BLaER1 (cell line): Measurements from ENCODE around the gene BARX2.

Source experiments
- H3K27ac ChIP-seq: shearing (Covaris generic); formaldehyde crosslinking; 2 replicates; pipeline ENCODE4 v1.8.1; 2022
- H3K27me3 ChIP-seq: shearing (Covaris generic); formaldehyde crosslinking; 2 replicates; pipeline ENCODE4 v1.8.1; 2022
- H3K36me3 ChIP-seq: shearing (Covaris generic); formaldehyde crosslinking; 2 replicates; pipeline ENCODE4 v1.8.1; 2022
- H3K4me1 ChIP-seq: shearing (Covaris generic); formaldehyde crosslinking; 2 replicates; pipeline ENCODE4 v1.8.1; 2022
- H3K4me2 ChIP-seq: shearing (Covaris generic); formaldehyde crosslinking; 2 replicates; pipeline ENCODE4 v1.8.1; 2022
- H3K4me3 ChIP-seq: shearing (Covaris generic); formaldehyde crosslinking; 2 replicates; pipeline ENCODE4 v1.8.1; 2022
- H3K9ac ChIP-seq: shearing (Covaris generic); formaldehyde crosslinking; 2 replicates; pipeline ENCODE4 v1.8.1; 2022
- H3K9me3 ChIP-seq: shearing (Covaris generic); formaldehyde crosslinking; 2 replicates; pipeline ENCODE4 v1.8.1; 2022
- H4K20me1 ChIP-seq: shearing (Covaris generic); formaldehyde crosslinking; 2 replicates; pipeline ENCODE4 v1.8.1; 2022
- Cebpa-rat ChIP-seq: shearing (Covaris generic); IDR thresholded peaks from 2 replicates; pipeline ENCODE4 v1.8.1; 2022

BARX2 gene

DNA sequence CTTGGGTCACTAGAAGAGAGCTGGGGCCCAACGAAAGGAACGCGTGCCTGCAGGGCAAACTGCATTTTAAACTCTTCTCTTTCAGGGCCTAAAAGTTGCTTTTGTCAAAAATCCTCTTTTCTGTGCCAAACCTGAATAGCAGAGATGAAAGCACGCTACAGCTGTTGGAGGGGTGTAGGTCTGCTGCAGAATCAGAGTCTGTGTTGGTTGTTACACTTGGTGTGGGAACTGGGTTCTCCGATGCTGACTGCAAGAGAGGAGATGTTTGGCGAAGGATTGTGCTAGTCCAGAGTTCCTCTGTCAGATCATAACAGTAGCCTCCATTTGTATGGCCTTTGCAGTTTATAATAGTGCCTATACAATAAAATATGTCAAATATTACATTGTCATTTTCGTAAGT, 41.8 kb downstream of the BARX2 start:
- H3K9ac ChIP-seq, result no peak overlapping the region
- no peaks in the 10 kb centered on the region for H3K9me3 ChIP-seq
- TF ChIP-seq Cebpa-rat, result no peak
- no peaks in the 10 kb centered on the region for H4K20me1 ChIP-seq
- H3K27ac ChIP-seq, result no peak overlapping the region
- no peak overlapping the region for H3K4me3 ChIP-seq
- H3K4me2 ChIP-seq, result no peak overlapping the region
- no peaks in the 10 kb centered on the region for H3K27me3 ChIP-seq
- H3K4me1 ChIP-seq, result 0 out of 2 replicates have a peak, but pooled peaks cover 5% of the 10 kb centered on the region
- no peaks in the 10 kb centered on the region for H3K36me3 ChIP-seq

DNA sequence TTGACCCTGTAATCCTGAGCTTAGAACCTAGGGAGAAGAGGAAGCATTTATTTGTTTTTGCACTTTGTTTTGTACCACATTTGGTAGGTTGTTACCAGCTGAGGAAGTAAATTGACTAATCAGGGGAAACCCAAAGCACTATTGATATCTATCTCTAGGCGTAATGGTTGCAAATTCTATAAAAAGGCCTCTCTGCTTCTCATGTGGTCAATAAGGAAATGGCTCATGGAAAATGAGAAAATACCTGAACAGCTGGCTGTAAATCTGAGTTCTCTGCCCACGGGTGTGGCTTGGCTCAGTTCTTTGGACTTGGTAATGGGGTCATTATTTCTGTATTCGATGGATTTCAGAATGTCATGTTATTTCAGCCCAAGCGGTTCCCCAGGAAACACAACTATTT, 42.4 kb downstream of the BARX2 start:
- TF ChIP-seq Cebpa-rat, result no peak
- Histone ChIP-seq H3K4me2 (no peak overlapping the region), H4K20me1 (no peaks in the 10 kb centered on the region), H3K9ac (no peak overlapping the region), H3K27me3 (no peaks in the 10 kb centered on the region), H3K27ac (no peak overlapping the region), H3K36me3 (no peaks in the 10 kb centered on the region), H3K4me1 (0 out of 2 replicates have a peak, but pooled peaks cover 5% of the 10 kb centered on the region), H3K9me3 (no peaks in the 10 kb centered on the region), H3K4me3 (no peak overlapping the region)

DNA sequence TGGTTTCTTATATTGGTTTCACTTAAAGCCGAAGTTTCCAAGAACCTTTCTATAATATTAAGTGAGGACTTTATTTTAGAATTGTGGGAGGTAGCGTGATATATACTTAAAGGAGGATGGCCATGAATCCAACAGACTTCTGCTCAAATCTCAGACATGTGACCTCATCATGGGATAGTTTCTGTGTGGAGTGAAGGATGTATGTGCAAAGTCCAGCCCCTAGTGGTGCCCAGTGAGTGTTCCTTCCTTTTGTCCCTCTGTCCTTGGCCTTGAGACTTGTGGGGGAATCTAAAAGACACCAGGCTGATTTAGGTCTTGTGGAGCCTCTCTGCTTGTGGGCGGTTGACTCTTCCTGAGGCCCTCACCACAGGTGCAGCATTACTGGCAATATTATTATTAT, 43.7 kb downstream of the BARX2 start:
- Histone ChIP-seq H3K9ac (no peak overlapping the region), H4K20me1 (no peaks in the 10 kb centered on the region), H3K36me3 (no peaks in the 10 kb centered on the region), H3K27me3 (no peaks in the 10 kb centered on the region), H3K9me3 (no peaks in the 10 kb centered on the region), H3K4me1 (0 out of 2 replicates have a peak, but pooled peaks cover 5% of the 10 kb centered on the region), H3K4me2 (no peak overlapping the region), H3K4me3 (no peak overlapping the region), H3K27ac (no peak overlapping the region)
- no peak for TF ChIP-seq Cebpa-rat

DNA sequence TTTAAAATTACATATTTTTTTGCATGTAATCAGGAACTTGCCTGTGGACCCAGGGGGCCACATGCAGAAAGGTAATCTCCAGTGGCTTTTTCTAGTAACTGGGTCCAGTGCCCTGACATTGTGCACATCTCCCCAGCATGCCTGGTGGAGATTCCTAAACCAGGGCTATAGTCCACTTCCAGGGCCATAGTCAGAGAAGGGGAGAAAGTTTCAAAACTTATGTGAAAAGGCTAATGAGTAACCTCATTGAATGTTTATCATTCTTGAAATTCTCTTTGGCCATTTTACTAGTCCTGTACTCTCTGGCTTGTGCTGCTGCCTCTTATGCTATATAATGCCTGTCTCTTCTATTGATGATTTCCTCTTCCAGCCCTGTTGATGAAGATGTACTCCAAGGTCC, 47.8 kb downstream of the BARX2 start:
- H3K9ac ChIP-seq, result no peak overlapping the region

DNA sequence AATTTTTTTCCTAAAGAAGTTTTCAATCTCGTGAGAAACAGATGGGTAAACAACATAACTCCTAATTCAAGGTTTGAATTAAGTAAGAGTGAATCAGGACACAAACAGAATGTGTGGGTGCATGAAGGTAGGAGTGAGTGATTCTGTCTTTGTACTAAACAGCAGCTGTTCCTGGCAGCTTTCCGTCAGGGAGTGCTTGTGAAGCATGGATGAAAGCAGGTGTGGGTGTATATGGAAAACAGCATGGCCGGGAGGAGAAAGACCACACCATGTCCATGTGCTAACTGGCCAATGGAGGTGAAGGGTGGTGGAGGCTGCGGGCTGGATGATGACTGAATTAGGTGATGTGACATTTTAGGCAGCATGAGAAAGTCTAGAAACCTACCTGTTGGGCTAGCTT, 49.6 kb downstream of the BARX2 start:
- H3K9me3 ChIP-seq, result no peaks in the 10 kb centered on the region
- no peak overlapping the region for H3K9ac ChIP-seq
- H4K20me1 ChIP-seq, result no peaks in the 10 kb centered on the region
- no peak for TF ChIP-seq Cebpa-rat
- no peaks in the 10 kb centered on the region for H3K4me1 ChIP-seq
- no peaks in the 10 kb centered on the region for H3K36me3 ChIP-seq
- H3K4me3 ChIP-seq, result no peak overlapping the region
- no peak overlapping the region for H3K4me2 ChIP-seq
- H3K27ac ChIP-seq, result no peak overlapping the region
- no peaks in the 10 kb centered on the region for H3K27me3 ChIP-seq

More for the DNA sequence above, 47.8 kb downstream of the BARX2 start:
- H3K4me1 ChIP-seq, result no peaks in the 10 kb centered on the region
- H3K9me3 ChIP-seq, result no peaks in the 10 kb centered on the region
- H3K27ac ChIP-seq, result no peak overlapping the region
- TF ChIP-seq Cebpa-rat, result no peak
- no peak overlapping the region for H3K4me2 ChIP-seq
- H3K36me3 ChIP-seq, result no peaks in the 10 kb centered on the region
- no peaks in the 10 kb centered on the region for H4K20me1 ChIP-seq
- no peak overlapping the region for H3K4me3 ChIP-seq
- H3K27me3 ChIP-seq, result no peaks in the 10 kb centered on the region

DNA sequence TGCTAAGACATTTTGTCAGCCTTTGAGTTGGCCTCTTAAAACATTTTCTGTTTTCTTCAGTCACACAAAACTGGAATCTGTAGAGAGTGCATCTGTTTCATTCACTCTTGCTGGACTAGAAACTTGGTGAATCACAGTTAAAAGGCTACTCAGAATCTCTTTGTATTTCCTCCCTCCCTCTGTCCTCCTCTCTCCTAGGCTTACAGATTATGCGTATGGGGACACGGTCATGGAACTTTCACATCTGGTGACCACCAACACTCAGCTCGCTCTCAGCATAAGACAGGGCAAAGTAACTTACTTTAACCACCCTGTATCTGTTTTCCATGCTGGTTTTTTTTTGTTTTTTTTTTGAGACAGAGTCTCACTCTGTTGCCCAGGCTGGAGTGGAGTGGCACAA, 50.4 kb downstream of the BARX2 start:
- H3K4me2 ChIP-seq, result no peak overlapping the region
- no peaks in the 10 kb centered on the region for H4K20me1 ChIP-seq
- H3K36me3 ChIP-seq, result no peaks in the 10 kb centered on the region
- H3K27me3 ChIP-seq, result no peaks in the 10 kb centered on the region
- H3K27ac ChIP-seq, result no peak overlapping the region
- no peaks in the 10 kb centered on the region for H3K4me1 ChIP-seq
- no peak for TF ChIP-seq Cebpa-rat
- no peak overlapping the region for H3K4me3 ChIP-seq
- peaks cover 6% of the 10 kb centered on the region for H3K9me3 ChIP-seq
- no peak overlapping the region for H3K9ac ChIP-seq

DNA sequence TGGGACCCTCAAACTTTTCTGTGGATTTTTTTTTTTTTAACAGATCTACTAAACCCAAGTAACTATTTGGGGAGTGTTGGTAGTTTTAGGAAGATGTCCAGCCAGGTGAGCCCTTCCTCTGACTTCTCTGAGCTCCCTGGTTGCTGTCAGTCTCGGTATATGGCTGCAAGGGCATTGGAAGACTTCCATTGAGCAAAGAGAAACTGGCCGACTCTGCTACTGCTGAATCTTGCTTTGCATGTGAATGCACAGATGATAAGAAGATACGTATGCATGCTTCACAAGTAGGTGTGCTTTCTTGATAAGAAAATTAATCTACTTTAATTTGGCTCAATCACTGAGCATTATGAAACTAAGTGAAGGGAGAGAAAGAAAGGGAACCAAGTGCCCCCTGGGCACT, 51.1 kb downstream of the BARX2 start:
- no peak overlapping the region for H3K27ac ChIP-seq
- no peak overlapping the region for H3K4me2 ChIP-seq
- H3K4me3 ChIP-seq, result no peak overlapping the region
- H3K9me3 ChIP-seq, result peaks cover 13% of the 10 kb centered on the region
- H3K4me1 ChIP-seq, result no peaks in the 10 kb centered on the region
- H3K36me3 ChIP-seq, result no peaks in the 10 kb centered on the region
- H3K27me3 ChIP-seq, result no peaks in the 10 kb centered on the region
- no peaks in the 10 kb centered on the region for H4K20me1 ChIP-seq
- TF ChIP-seq Cebpa-rat, result no peak
- no peak overlapping the region for H3K9ac ChIP-seq

DNA sequence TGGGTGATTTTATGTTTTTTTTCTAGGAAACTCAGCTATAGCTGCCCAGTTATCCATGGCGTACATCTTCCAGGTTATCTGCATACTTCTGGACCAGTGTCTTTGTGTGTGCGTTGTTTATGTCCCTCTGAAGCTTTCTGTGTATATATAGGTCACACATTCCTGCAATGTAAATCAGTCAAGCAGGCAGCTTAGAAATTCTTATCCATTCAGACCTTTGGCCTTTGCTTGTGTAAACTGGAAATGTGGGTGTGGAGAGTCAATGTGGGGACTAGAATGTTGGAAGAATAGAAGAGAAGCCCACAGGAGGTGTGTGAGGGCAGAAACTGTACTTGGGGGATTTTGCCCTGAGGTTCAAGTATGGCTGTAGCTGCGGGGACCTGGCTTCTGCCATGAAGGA, 51.7 kb downstream of the BARX2 start:
- no peak overlapping the region for H3K4me3 ChIP-seq
- no peak overlapping the region for H3K27ac ChIP-seq
- H3K36me3 ChIP-seq, result no peaks in the 10 kb centered on the region
- no peak for TF ChIP-seq Cebpa-rat
- H3K4me1 ChIP-seq, result no peaks in the 10 kb centered on the region
- H3K27me3 ChIP-seq, result no peaks in the 10 kb centered on the region
- H4K20me1 ChIP-seq, result no peaks in the 10 kb centered on the region
- no peak overlapping the region for H3K4me2 ChIP-seq
- peaks cover 18% of the 10 kb centered on the region for H3K9me3 ChIP-seq
- no peak overlapping the region for H3K9ac ChIP-seq

DNA sequence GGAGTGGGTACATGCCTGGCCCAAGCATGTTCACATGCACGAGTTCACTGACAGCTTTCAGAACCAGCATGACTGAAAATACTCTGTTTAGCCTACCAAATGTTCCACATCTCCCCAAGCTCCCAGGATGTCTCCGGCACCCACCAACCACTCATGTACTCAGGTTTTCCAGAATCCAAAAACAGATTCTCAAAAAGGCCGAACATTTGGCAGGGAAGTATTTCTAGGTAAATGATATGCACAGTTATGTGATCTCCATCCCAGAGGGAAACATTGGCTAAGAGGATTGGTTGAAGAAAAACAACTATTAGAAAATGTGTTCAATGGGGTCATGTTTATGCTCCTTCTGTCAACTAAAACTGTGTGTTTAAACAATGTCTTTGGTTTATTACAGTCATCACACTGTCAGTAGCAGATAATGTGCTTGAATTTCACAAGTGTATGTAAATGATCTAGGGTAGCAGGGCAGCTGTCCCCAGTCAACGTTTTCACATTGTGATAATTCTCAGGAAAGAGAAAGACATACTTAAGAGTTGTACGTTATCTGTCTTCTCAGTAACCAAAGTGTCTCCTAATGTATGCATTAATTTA, 52.3 kb downstream of the BARX2 start:
- H3K9me3 ChIP-seq, result peaks cover 18% of the 10 kb centered on the region
- H4K20me1 ChIP-seq, result no peaks in the 10 kb centered on the region
- H3K27me3 ChIP-seq, result no peaks in the 10 kb centered on the region
- H3K36me3 ChIP-seq, result no peaks in the 10 kb centered on the region
- H3K27ac ChIP-seq, result no peak overlapping the region
- no peak overlapping the region for H3K9ac ChIP-seq
- no peak for TF ChIP-seq Cebpa-rat
- H3K4me2 ChIP-seq, result no peak overlapping the region
- H3K4me1 ChIP-seq, result no peaks in the 10 kb centered on the region
- H3K4me3 ChIP-seq, result no peak overlapping the region

DNA sequence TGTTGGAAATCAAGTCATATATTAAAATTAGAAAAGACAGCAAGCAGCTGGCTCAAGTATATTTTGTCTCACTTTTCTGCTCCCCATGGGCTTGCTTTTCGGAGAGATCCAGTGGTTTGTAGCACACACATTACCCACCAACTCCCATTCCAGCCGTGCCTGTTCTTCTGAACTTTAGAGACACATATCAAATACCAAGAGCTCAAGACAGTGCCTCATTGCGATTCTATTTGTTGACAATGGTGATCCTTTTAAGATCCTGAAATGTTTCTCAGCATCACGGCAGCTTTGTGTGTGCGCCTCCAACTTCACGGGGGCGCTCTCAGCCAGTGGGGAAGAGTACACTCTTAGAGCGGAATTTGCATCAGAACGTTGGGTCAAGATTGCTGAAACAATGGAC, 52.9 kb downstream of the BARX2 start:
- Histone ChIP-seq H3K9me3 (peaks cover 18% of the 10 kb centered on the region), H3K4me3 (no peak overlapping the region), H3K9ac (no peak overlapping the region), H3K27ac (no peak overlapping the region), H3K27me3 (no peaks in the 10 kb centered on the region), H4K20me1 (no peaks in the 10 kb centered on the region), H3K4me1 (no peaks in the 10 kb centered on the region), H3K36me3 (no peaks in the 10 kb centered on the region), H3K4me2 (no peak overlapping the region)
- TF ChIP-seq Cebpa-rat, result no peak
